Gastroesophageal sphincter (tissue), 4 donors: Measurements from ENCODE around the gene CREBRF. TPM values are rescaled to one million over a fixed set of nuclear protein-coding genes. Genes with fewer than 3 reads are reported as not detected.

Experiments
- ATAC-seq: fragments of 150-250 bp; one replicate; pipeline ENCODE4 v1.9.1; 2016; ENCODE audit warnings: mild to moderate bottlenecking, moderate library complexity
- H3K27ac ChIP-seq, 4 donors: fragments of 200-600 bp; sonication (generic) in 3 of 4; 1 replicate in 3 of 4; 2 replicates in 1 of 4; pipeline ENCODE4 v1.5.1; 2016 to 2019
- H3K27me3 ChIP-seq: fragments of 200-600 bp; sonication (generic); one replicate; pipeline ENCODE4 v1.5.1; 2019
- H3K36me3 ChIP-seq, 2 donors: fragments of 200-600 bp; sonication (generic); one replicate each; pipeline ENCODE4 v1.5.1; 2019; ENCODE audit warnings: control low read depth in 1 of 2
- H3K4me1 ChIP-seq, 3 donors: fragments of 200-600 bp; sonication (generic); 1 replicate in 2 of 3; 2 replicates in 1 of 3; pipeline ENCODE4 v1.5.1; 2016 to 2019; ENCODE audit warnings: control low read depth in 2 of 3
- H3K4me3 ChIP-seq, 2 donors: fragments of 200-600 bp; sonication (generic); one replicate each; pipeline ENCODE4 v1.5.1; 2019; ENCODE audit warnings: mild to moderate bottlenecking in 1 of 2, moderate library complexity in 1 of 2
- H3K9me3 ChIP-seq, 3 donors: fragments of 200-600 bp; sonication (generic); one replicate each; pipeline ENCODE4 v1.5.1; 2017 to 2019; ENCODE audit warnings: control low read depth in 2 of 3
- CTCF ChIP-seq, 4 experiments: fragments of 200-600 bp in 2 of 4; fragments of 450-650 bp in 2 of 4; sonication (generic) in 1 of 4; IDR thresholded peaks; one replicate each; pipeline ENCODE4 v1.5.1; 2017 to 2019; ENCODE audit warnings: antibody characterized with exemption in 4 of 4, mild to moderate bottlenecking in 2 of 4, moderate library complexity in 2 of 4
- EP300 ChIP-seq: sonication (generic); formaldehyde crosslinking; IDR thresholded peaks from one replicate; pipeline ENCODE4 v1.6.1; 2017; ENCODE audit warnings: antibody characterized with exemption, mild to moderate bottlenecking
- POLR2A ChIP-seq, 2 donors: fragments of 450-650 bp; IDR thresholded peaks; one replicate each; pipeline ENCODE4 v1.6.1; 2017; ENCODE audit warnings: antibody characterized with exemption in 2 of 2, mild to moderate bottlenecking in 2 of 2, moderate library complexity in 1 of 2
- POLR2AphosphoS5 ChIP-seq: sonication (generic); formaldehyde crosslinking; IDR thresholded peaks from one replicate; pipeline ENCODE4 v1.6.1; 2017; ENCODE audit warnings: antibody characterized with exemption
- WGBS, 2 donors: methylation state at CpG; one replicate each; pipeline ENCODE4 v1.1.5; 2018; ENCODE audit warnings: low coverage in 1 of 2; 5-methylcytosine and 5-hydroxymethylcytosine counted together
- total RNA-seq, 4 donors: library from RNA; depleted of rRNA; stranded (reverse); fragments of >200 nt; gene quantifications; one replicate each; pipeline ENCODE4 v1.1.0, GENCODE V29; 2016

CREBRF gene
- total RNA-seq, 4 donors from 2014 or later, result 44.2 to 72.7 (median 64.0) TPM

- H3K27me3 ChIP-seq, result no peaks in the 10 kb centered on the region
- no peaks in the 10 kb centered on the region for H3K9me3 ChIP-seq
- ATAC-seq, result no peak
- H3K27ac ChIP-seq, result no peak overlapping the region
- peaks cover 0 to 61% (median 0%) of the 10 kb centered on the region in 3 donors for H3K4me1 ChIP-seq
- WGBS, 2 donors, result 80 to 81% methylated on average over 1 to 3 of the region's 3 CpGs
- H3K36me3 ChIP-seq, result peaks cover 0 to 29% of the 10 kb centered on the region in 2 donors
- TF ChIP-seq POLR2AphosphoS5, result no peak
- no peak for TF ChIP-seq CTCF (IDR thresholded peaks at IDR 0.05)
- TF ChIP-seq EP300, result no peak
- TF ChIP-seq POLR2A (IDR thresholded peaks at IDR 0.05), result no peak
- H3K4me3 ChIP-seq, result no peak overlapping the region
Measured at GRCh38 chr5:173078878-173079277, 22.7 kb downstream of the CREBRF start.

- H3K9me3 ChIP-seq, result no peaks in the 10 kb centered on the region
- 40 to 44% methylated on average over 1 of the region's 1 CpG for WGBS, 2 donors
- H3K4me1 ChIP-seq, result peaks cover 0 to 29% (median 0%) of the 10 kb centered on the region in 3 donors
- no peak overlapping the region for H3K4me3 ChIP-seq
- H3K27ac ChIP-seq, result no peak overlapping the region
- no peak for ATAC-seq
- no peaks in the 10 kb centered on the region for H3K27me3 ChIP-seq
- peaks cover 0 to 75% of the 10 kb centered on the region in 2 donors for H3K36me3 ChIP-seq
- TF ChIP-seq POLR2A (IDR thresholded peaks at IDR 0.05) (no peak), EP300 (no peak), CTCF (IDR thresholded peaks at IDR 0.05) (no peak), POLR2AphosphoS5 (no peak)
Measured at GRCh38 chr5:173089581-173089980, 33.4 kb downstream of the CREBRF start.

GRCh38 chr5:173090639-173091038 lies 34.5 kb downstream of the CREBRF start:
- TF ChIP-seq CTCF (IDR thresholded peaks at IDR 0.05), result no peak
- WGBS, 2 donors, result 90 to 92% methylated on average over 2 of the region's 2 CpGs
- Histone ChIP-seq H3K27ac (no peak overlapping the region), H3K36me3 (peaks cover 0 to 65% of the 10 kb centered on the region in 2 donors), H3K27me3 (no peaks in the 10 kb centered on the region), H3K9me3 (no peaks in the 10 kb centered on the region), H3K4me1 (peaks cover 0 to 33% (median 0%) of the 10 kb centered on the region in 3 donors), H3K4me3 (no peak overlapping the region)
- ATAC-seq, result no peak

- no peaks in the 10 kb centered on the region for H3K9me3 ChIP-seq
- H3K4me3 ChIP-seq, result no peak overlapping the region
- H3K27me3 ChIP-seq, result no peaks in the 10 kb centered on the region
- H3K27ac ChIP-seq, result no peak overlapping the region
- TF ChIP-seq POLR2A (IDR thresholded peaks at IDR 0.05) (no peak), POLR2AphosphoS5 (no peak), EP300 (no peak)
- no peak for ATAC-seq
- peaks cover 0 to 40% (median 0%) of the 10 kb centered on the region in 3 donors for H3K4me1 ChIP-seq
- H3K36me3 ChIP-seq, result peaks cover 0 to 53% of the 10 kb centered on the region in 2 donors
- WGBS, 2 donors, result 81 to 96% methylated on average over 2 to 5 of the region's 5 CpGs
Measured at GRCh38 chr5:173091981-173092380, 35.8 kb downstream of the CREBRF start.

- Histone ChIP-seq H3K4me3 (no peak overlapping the region), H3K27ac (peak overlapping the region in 3 of 4 donors; percentile 6 to 25 (median 21)), H3K36me3 (peaks cover 0 to 37% of the 10 kb centered on the region in 2 donors), H3K9me3 (no peaks in the 10 kb centered on the region), H3K4me1 (peaks cover 0 to 54% (median 0%) of the 10 kb centered on the region in 3 donors), H3K27me3 (no peaks in the 10 kb centered on the region)
- 88 to 90% methylated on average over 4 of the region's 4 CpGs for WGBS, 2 donors
- no peak for TF ChIP-seq POLR2A (IDR thresholded peaks at IDR 0.05)
- no peak for TF ChIP-seq POLR2AphosphoS5
- ATAC-seq, result no peak
Measured at GRCh38 chr5:173093606-173094005, 37.5 kb downstream of the CREBRF start.

- Histone ChIP-seq H3K36me3 (peaks cover 0 to 31% of the 10 kb centered on the region in 2 donors), H3K9me3 (no peaks in the 10 kb centered on the region), H3K4me1 (peaks cover 0 to 59% (median 0%) of the 10 kb centered on the region in 3 donors), H3K4me3 (no peak overlapping the region), H3K27me3 (no peaks in the 10 kb centered on the region), H3K27ac (peak overlapping the region in 2 of 4 donors; percentile 6 to 25)
- TF ChIP-seq POLR2A (IDR thresholded peaks at IDR 0.05), result no peak
- no peak for TF ChIP-seq EP300
- no peak for TF ChIP-seq POLR2AphosphoS5
- TF ChIP-seq CTCF (IDR thresholded peaks at IDR 0.05), result no peak
- ATAC-seq, result no peak
- 16 to 36% methylated on average over 4 of the region's 4 CpGs for WGBS, 2 donors
Measured at GRCh38 chr5:173094012-173094661, 38.0 kb downstream of the CREBRF start.
